SK-N-MC (cell line): ENCODE results near the gene ERICH4.

ENCODE experiments used
- EZH2 ChIP-seq: fragments of 200-600 bp; sonication (generic); IDR thresholded peaks from one replicate; pipeline ENCODE4 v1.6.1; 2017; ENCODE audit warnings: antibody characterized with exemption
- FOXP2 ChIP-seq: optimal IDR thresholded peaks from 2 replicates; pipeline ENCODE3; 2011; ENCODE audit warnings: mild to moderate bottlenecking, moderate library complexity; ENCODE audit not compliant: insufficient read depth; ENCODE audit errors: extremely low read length, control extremely low read depth
- POLR2AphosphoS5 ChIP-seq: IDR thresholded peaks from 2 replicates; pipeline ENCODE4 v1.6.1; 2012; ENCODE audit warnings: mild to moderate bottlenecking, low read depth, low read length, borderline replicate concordance

GRCh38 chr19:41426116-41426841 lies 16.7 kb upstream of the ERICH4 start:
- no peak for TF ChIP-seq EZH2
- TF ChIP-seq POLR2AphosphoS5: no peak
- TF ChIP-seq FOXP2: no peak
